Measurements from ENCODE around the gene TMEM234. TPM values are rescaled to one million over a fixed set of nuclear protein-coding genes. Genes with fewer than 3 reads are reported as not detected.
A peak's percentile ranks its signal among the peaks of the same experiment; 100 is the strongest.

TMEM234 gene
- total RNA-seq, 4 donors from 2014 or later = 8.8 to 15.4 (median 11.3) TPM

- no peak for DNase-seq (ENCODE audit: low spot score)
- TF ChIP-seq, protein P1, sequence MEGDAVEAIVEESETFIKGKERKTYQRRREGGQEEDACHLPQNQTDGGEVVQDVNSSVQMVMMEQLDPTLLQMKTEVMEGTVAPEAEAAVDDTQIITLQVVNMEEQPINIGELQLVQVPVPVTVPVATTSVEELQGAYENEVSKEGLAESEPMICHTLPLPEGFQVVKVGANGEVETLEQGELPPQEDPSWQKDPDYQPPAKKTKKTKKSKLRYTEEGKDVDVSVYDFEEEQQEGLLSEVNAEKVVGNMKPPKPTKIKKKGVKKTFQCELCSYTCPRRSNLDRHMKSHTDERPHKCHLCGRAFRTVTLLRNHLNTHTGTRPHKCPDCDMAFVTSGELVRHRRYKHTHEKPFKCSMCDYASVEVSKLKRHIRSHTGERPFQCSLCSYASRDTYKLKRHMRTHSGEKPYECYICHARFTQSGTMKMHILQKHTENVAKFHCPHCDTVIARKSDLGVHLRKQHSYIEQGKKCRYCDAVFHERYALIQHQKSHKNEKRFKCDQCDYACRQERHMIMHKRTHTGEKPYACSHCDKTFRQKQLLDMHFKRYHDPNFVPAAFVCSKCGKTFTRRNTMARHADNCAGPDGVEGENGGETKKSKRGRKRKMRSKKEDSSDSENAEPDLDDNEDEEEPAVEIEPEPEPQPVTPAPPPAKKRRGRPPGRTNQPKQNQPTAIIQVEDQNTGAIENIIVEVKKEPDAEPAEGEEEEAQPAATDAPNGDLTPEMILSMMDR (IDR thresholded peaks at IDR 0.05) = no peak
Measured at GRCh38 chr1:32208469-32208868, 13.7 kb downstream of the TMEM234 start.

GRCh38 chr1:32205401-32206370, 16.5 kb downstream of the TMEM234 start, which contains the start of gene IQCC:
IQCC (plus strand) TSS chr1:32205671; CDS start chr1:32205682, 11 bp downstream.
- TF ChIP-seq, protein P1 (IDR thresholded peaks at IDR 0.05) = no peak
- DNase-seq (ENCODE audit: low spot score) = peak; percentile 65
- peak; percentile 78 for ATAC-seq (ENCODE audit: low FRiP score)

More at GRCh38 chr1:32208469-32208868, 13.7 kb downstream of the TMEM234 start:
- no peak for ATAC-seq (ENCODE audit: low FRiP score)

DNA sequence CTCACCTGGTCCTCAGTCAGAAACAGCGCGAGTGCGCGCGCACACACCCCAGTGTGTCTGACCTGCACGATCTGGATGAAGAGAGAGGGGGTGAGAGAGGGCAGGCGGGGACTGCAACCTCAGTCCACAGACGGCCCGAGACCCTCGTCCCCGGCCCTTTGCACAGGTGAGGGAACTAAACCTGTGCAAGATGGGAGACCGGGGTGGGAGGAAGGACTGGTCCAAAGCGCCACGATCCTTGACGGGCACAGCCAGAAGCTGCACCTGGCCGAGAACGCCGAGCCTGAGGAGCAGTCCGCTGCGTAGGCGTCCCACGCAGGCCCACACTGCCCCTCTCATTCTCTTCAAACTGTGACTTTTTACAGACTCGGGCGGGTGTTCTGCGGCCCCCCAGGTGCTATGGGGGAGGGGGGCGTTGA, 17.2 kb downstream of the TMEM234 start:
- TF ChIP-seq, protein P1 (IDR thresholded peaks at IDR 0.05) = no peak
- ATAC-seq (ENCODE audit: low FRiP score) = no peak
- DNase-seq (ENCODE audit: low spot score) = no peak

GRCh38 chr1:32201011-32201855, 20.9 kb downstream of the TMEM234 start:
- TF ChIP-seq, protein P1 (IDR thresholded peaks at IDR 0.05) = no peak
- ATAC-seq (ENCODE audit: low FRiP score) = peak; percentile 30
- no peak for DNase-seq (ENCODE audit: low spot score)

- DNase-seq (ENCODE audit: low spot score) (peak; percentile 69), ATAC-seq (ENCODE audit: low FRiP score) (peak; percentile 52)
- TF ChIP-seq, protein P1 (IDR thresholded peaks at IDR 0.05) = no peak
Measured at GRCh38 chr1:32200226-32201010, 21.7 kb downstream of the TMEM234 start, which contains the start of gene CCDC28B. CCDC28B (plus strand) TSS chr1:32200595; CDS start chr1:32201936, 1,341 bp downstream.

DNA sequence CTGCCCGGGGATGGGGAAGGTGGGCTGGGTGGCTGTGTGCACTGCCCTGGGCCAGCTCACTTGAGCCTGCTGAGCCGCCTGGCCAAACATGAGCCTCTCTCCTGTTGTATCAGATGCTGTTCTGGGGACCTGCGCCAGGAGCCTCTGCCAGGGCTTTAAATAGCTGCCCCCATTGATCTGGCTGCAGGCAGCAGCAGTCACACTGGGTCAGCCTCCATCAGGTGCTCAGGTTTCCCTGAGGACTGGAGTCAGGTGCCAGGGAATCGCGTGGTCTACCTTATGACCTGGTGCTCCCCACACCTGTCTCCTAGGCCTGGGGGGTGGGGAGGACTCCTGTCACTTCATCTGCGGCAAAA, 22.5 kb downstream of the TMEM234 start:
- TF ChIP-seq, protein P1 (IDR thresholded peaks at IDR 0.05) = no peak
- ATAC-seq (ENCODE audit: low FRiP score) (no peak), DNase-seq (ENCODE audit: low spot score) (no peak)

Data from omental fat pad (tissue), 4 donors.